ENCODE measurements around the gene FLT3. TPM values are rescaled to one million over a fixed set of nuclear protein-coding genes. Genes with fewer than 3 reads are reported as not detected.

The FLT3 gene
- polyA plus RNA-seq, 1 of the 3 experiments (the other 2 are of a cell fraction): not detected

GRCh38 chr13:28046981-28047380 lies 53.4 kb downstream of the FLT3 start:
- Histone ChIP-seq H3K9ac (no peak overlapping the region), H4K20me1 (ENCODE audit: insufficient read depth) (no peaks in the 10 kb centered on the region), H3K9me3 (no peaks in the 10 kb centered on the region), H3K4me3 (ENCODE audit: low read depth in 2 of 2, low read length in 1 of 2) (no peak overlapping the region), H3K36me3 (replicated peaks in 1 of 2; ENCODE audit: control insufficient read depth in 1 of 2, insufficient read depth in 2 of 2, low read length in 1 of 2) (no peaks in the 10 kb centered on the region), H3K4me2 (no peak overlapping the region), H3K9me2 (no peaks in the 10 kb centered on the region), H2AFZ (ENCODE audit: low read depth) (no peak overlapping the region), H3K4me1 (ENCODE audit: control insufficient read depth in 1 of 2, insufficient read depth in 2 of 2, low read depth in 1 of 2, low read length in 1 of 2) (no peaks in the 10 kb centered on the region), H3F3A (replicated peaks; ENCODE audit: insufficient read depth) (no peaks in the 10 kb centered on the region), H3K27ac (ENCODE audit: low read depth in 2 of 2, low read length in 1 of 2) (no peak overlapping the region), H3K27me3 (ENCODE audit: insufficient read depth) (peaks cover 39% of the 10 kb centered on the region), H3K79me2 (ENCODE audit: insufficient read depth) (no peaks in the 10 kb centered on the region)
- no peak for DNase-seq
- TF ChIP-seq GABPA (IDR thresholded peaks at IDR 0.05; ENCODE audit: low read depth): no peak
- TF ChIP-seq POLR2AphosphoS5 (IDR thresholded peaks at IDR 0.05; ENCODE audit: low read depth, low read length): no peak
- no peak for TF ChIP-seq RFX5 (IDR thresholded peaks at IDR 0.05; ENCODE audit: low read length)
- no peak for TF ChIP-seq USF1 (IDR thresholded peaks at IDR 0.05; ENCODE audit: borderline replicate concordance, low read depth)
- no peak for TF ChIP-seq NFIC (IDR thresholded peaks at IDR 0.05; ENCODE audit: borderline replicate concordance)
- no peak for TF ChIP-seq RXRA (IDR thresholded peaks at IDR 0.05; ENCODE audit: borderline replicate concordance, low read depth)
- 6% methylated on average over 4 of the region's 4 CpGs for WGBS (ENCODE audit: low lambda C conversion rate)
- CTCF ChIA-PET: no interaction called here
- POLR2A ChIA-PET: no interaction called here

- no peak for DNase-seq
- H3K4me2 ChIP-seq: no peak overlapping the region
- no peak overlapping the region for H3K4me3 ChIP-seq (ENCODE audit: low read depth in 2 of 2, low read length in 1 of 2)
- no peak overlapping the region for H3K27ac ChIP-seq (ENCODE audit: low read depth in 2 of 2, low read length in 1 of 2)
- 2% methylated on average over 3 of the region's 3 CpGs for WGBS (ENCODE audit: low lambda C conversion rate)
- H3K36me3 ChIP-seq (replicated peaks in 1 of 2; ENCODE audit: control insufficient read depth in 1 of 2, insufficient read depth in 2 of 2, low read length in 1 of 2): no peaks in the 10 kb centered on the region
- H3K9me3 ChIP-seq: no peaks in the 10 kb centered on the region
- H3K79me2 ChIP-seq (ENCODE audit: insufficient read depth): no peaks in the 10 kb centered on the region
- no peak for TF ChIP-seq RAD21 (IDR thresholded peaks at IDR 0.05; ENCODE audit: low read length)
- TF ChIP-seq RFX5 (IDR thresholded peaks at IDR 0.05; ENCODE audit: low read length): no peak
- TF ChIP-seq JUND (IDR thresholded peaks at IDR 0.05): no peak
- no peak overlapping the region for H2AFZ ChIP-seq (ENCODE audit: low read depth)
- POLR2A ChIA-PET: no interaction called here
- no peaks in the 10 kb centered on the region for H3K9me2 ChIP-seq
- H3K27me3 ChIP-seq (ENCODE audit: insufficient read depth): peaks cover 32% of the 10 kb centered on the region
- no peaks in the 10 kb centered on the region for H3F3A ChIP-seq (replicated peaks; ENCODE audit: insufficient read depth)
- no peak overlapping the region for H3K9ac ChIP-seq
- no peaks in the 10 kb centered on the region for H4K20me1 ChIP-seq (ENCODE audit: insufficient read depth)
- CTCF ChIA-PET: no interaction called here
- no peaks in the 10 kb centered on the region for H3K4me1 ChIP-seq (ENCODE audit: control insufficient read depth in 1 of 2, insufficient read depth in 2 of 2, low read depth in 1 of 2, low read length in 1 of 2)
Observed at GRCh38 chr13:28045861-28046260, 54.5 kb downstream of the FLT3 start.

GRCh38 chr13:28044608-28045007 lies 55.8 kb downstream of the FLT3 start:
- H2AFZ ChIP-seq (ENCODE audit: low read depth): no peak overlapping the region
- no peak overlapping the region for H3K4me3 ChIP-seq (ENCODE audit: low read depth in 2 of 2, low read length in 1 of 2)
- no peaks in the 10 kb centered on the region for H3K36me3 ChIP-seq (replicated peaks in 1 of 2; ENCODE audit: control insufficient read depth in 1 of 2, insufficient read depth in 2 of 2, low read length in 1 of 2)
- H3K4me2 ChIP-seq: no peak overlapping the region
- peaks cover 37% of the 10 kb centered on the region for H3K27me3 ChIP-seq (ENCODE audit: insufficient read depth)
- no peaks in the 10 kb centered on the region for H3K9me3 ChIP-seq
- no peaks in the 10 kb centered on the region for H3F3A ChIP-seq (replicated peaks; ENCODE audit: insufficient read depth)
- DNase-seq: no peak
- H3K79me2 ChIP-seq (ENCODE audit: insufficient read depth): no peaks in the 10 kb centered on the region
- TF ChIP-seq RFX5 (IDR thresholded peaks at IDR 0.05; ENCODE audit: low read length) (no peak), MXI1 (IDR thresholded peaks at IDR 0.05; ENCODE audit: low read depth, low read length) (no peak), TEAD4 (IDR thresholded peaks at IDR 0.05; ENCODE audit: borderline replicate concordance, insufficient read depth) (no peak), TCF12 (IDR thresholded peaks at IDR 0.05) (no peak), GATA2 (CRISPR knock-in tag; IDR thresholded peaks at IDR 0.05) (no peak), IRF3 (IDR thresholded peaks at IDR 0.05; ENCODE audit: low read depth, low read length) (no peak), FOXJ3 (CRISPR knock-in tag; IDR thresholded peaks at IDR 0.05) (no peak), NRF1 (IDR thresholded peaks at IDR 0.05; ENCODE audit: low read depth, low read length) (no peak), SMC3 (IDR thresholded peaks at IDR 0.05; ENCODE audit: low read depth, low read length) (no peak)
- TF ChIP-seq, protein P1, sequence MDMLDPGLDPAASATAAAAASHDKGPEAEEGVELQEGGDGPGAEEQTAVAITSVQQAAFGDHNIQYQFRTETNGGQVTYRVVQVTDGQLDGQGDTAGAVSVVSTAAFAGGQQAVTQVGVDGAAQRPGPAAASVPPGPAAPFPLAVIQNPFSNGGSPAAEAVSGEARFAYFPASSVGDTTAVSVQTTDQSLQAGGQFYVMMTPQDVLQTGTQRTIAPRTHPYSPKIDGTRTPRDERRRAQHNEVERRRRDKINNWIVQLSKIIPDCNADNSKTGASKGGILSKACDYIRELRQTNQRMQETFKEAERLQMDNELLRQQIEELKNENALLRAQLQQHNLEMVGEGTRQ (IDR thresholded peaks at IDR 0.05; ENCODE audit: borderline replicate concordance, low read depth, low read length): no peak
- TF ChIP-seq, protein P2, sequence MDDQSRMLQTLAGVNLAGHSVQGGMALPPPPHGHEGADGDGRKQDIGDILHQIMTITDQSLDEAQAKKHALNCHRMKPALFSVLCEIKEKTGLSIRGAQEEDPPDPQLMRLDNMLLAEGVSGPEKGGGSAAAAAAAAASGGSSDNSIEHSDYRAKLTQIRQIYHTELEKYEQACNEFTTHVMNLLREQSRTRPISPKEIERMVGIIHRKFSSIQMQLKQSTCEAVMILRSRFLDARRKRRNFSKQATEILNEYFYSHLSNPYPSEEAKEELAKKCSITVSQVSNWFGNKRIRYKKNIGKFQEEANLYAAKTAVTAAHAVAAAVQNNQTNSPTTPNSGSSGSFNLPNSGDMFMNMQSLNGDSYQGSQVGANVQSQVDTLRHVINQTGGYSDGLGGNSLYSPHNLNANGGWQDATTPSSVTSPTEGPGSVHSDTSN (IDR thresholded peaks at IDR 0.05): no peak
- H4K20me1 ChIP-seq (ENCODE audit: insufficient read depth): no peaks in the 10 kb centered on the region
- POLR2A ChIA-PET: no interaction called here
- no peak overlapping the region for H3K27ac ChIP-seq (ENCODE audit: low read depth in 2 of 2, low read length in 1 of 2)
- no peaks in the 10 kb centered on the region for H3K9me2 ChIP-seq
- no peak overlapping the region for H3K9ac ChIP-seq
- WGBS (ENCODE audit: low lambda C conversion rate): 5% methylated on average over 2 of the region's 2 CpGs
- CTCF ChIA-PET: no interaction called here
- H3K4me1 ChIP-seq (ENCODE audit: control insufficient read depth in 1 of 2, insufficient read depth in 2 of 2, low read depth in 1 of 2, low read length in 1 of 2): no peaks in the 10 kb centered on the region
